DND-41 (cell line): ENCODE results near the gene FAM89A.
"Not testable (repeated sequence)": the region's sequence is repeated elsewhere in the genome, so short reads cannot be mapped to it uniquely, and the experiment has no call there.

Experiments
- ATAC-seq: fragments of 200-7000 bp; cut with Tn5 transposase; 3 replicates; pipeline ENCODE4 v1.9.1; 2021; ENCODE audit warnings: low read depth; ENCODE audit not compliant: insufficient read depth
- DNase-seq: peaks from one replicate; pipeline ENCODE4 v3.0.0-alpha.2; 2020
- H2AFZ ChIP-seq: 2 replicates; pipeline ENCODE4 v1.6.0; 2012; ENCODE audit warnings: low read depth, low read length
- H3K27ac ChIP-seq: 2 replicates; pipeline ENCODE4 v1.5.1; 2012; ENCODE audit warnings: low read length, inconsistent platforms
- H3K27me3 ChIP-seq: fragments of 200-600 bp; sonication (generic); 2 replicates; pipeline ENCODE4 v1.6.0; 2012; ENCODE audit warnings: low read length, mild to moderate bottlenecking, inconsistent platforms; ENCODE audit not compliant: insufficient read depth, poor library complexity
- H3K36me3 ChIP-seq: 2 replicates; pipeline ENCODE4 v1.5.1; 2012; ENCODE audit warnings: low read length, inconsistent platforms; ENCODE audit not compliant: insufficient read depth
- H3K4me1 ChIP-seq: 2 replicates; pipeline ENCODE4 v1.5.1; 2012; ENCODE audit warnings: mild to moderate bottlenecking, low read length; ENCODE audit not compliant: insufficient read depth
- H3K4me2 ChIP-seq: 2 replicates; pipeline ENCODE4 v1.6.0; 2012; ENCODE audit warnings: mild to moderate bottlenecking, moderate library complexity, low read length, inconsistent platforms; ENCODE audit not compliant: insufficient read depth
- H3K4me3 ChIP-seq, 2 experiments: fragments of 200-600 bp in 1 of 2; shearing (Covaris generic) in 1 of 2; 2 replicates each; pipeline ENCODE4 v1.5.1; 2012 to 2016; ENCODE audit warnings: inconsistent platforms in 2 of 2, low read length in 2 of 2, mild to moderate bottlenecking in 2 of 2, low read depth in 1 of 2, moderate library complexity in 1 of 2
- H3K79me2 ChIP-seq: 2 replicates; pipeline ENCODE4 v1.6.0; 2012; ENCODE audit warnings: low read length, inconsistent platforms; ENCODE audit not compliant: insufficient read depth
- H3K9ac ChIP-seq: 2 replicates; pipeline ENCODE4 v1.6.0; 2012; ENCODE audit warnings: low read depth, mild to moderate bottlenecking, inconsistent platforms, low read length, moderate library complexity
- H3K9me3 ChIP-seq: 2 replicates; pipeline ENCODE4 v1.5.1; 2012; ENCODE audit warnings: low read length, moderate library complexity, mild to moderate bottlenecking, inconsistent platforms; ENCODE audit not compliant: insufficient read depth, severe bottlenecking
- H4K20me1 ChIP-seq: 2 replicates; pipeline ENCODE4 v1.6.0; 2012; ENCODE audit warnings: low read length; ENCODE audit not compliant: insufficient read depth
- CTCF ChIP-seq: IDR thresholded peaks from 2 replicates; pipeline ENCODE4 v1.5.1; 2012; ENCODE audit warnings: borderline replicate concordance, low read length, moderate library complexity, mild to moderate bottlenecking; ENCODE audit not compliant: poor library complexity, severe bottlenecking; ENCODE audit errors: extremely low read depth
- EZH2 ChIP-seq: IDR thresholded peaks from 3 replicates; pipeline ENCODE4 v1.6.1; 2012; ENCODE audit warnings: borderline replicate concordance, low read depth, mild to moderate bottlenecking, moderate library complexity, low read length, inconsistent platforms; ENCODE audit not compliant: severe bottlenecking

Gene FAM89A

GRCh38 chr1:231046730-231047395, 6.8 kb upstream of the FAM89A start:
- DNase-seq (no peak), ATAC-seq (no peak)
- H3K79me2 ChIP-seq = no peaks in the 10 kb centered on the region
- H3K27ac ChIP-seq = no peak overlapping the region
- no peaks in the 10 kb centered on the region for H4K20me1 ChIP-seq
- H3K9ac ChIP-seq = no peak overlapping the region
- H3K4me3 ChIP-seq = no peak overlapping the region
- no peak overlapping the region for H2AFZ ChIP-seq
- H3K4me1 ChIP-seq = no peaks in the 10 kb centered on the region
- peaks cover 12% of the 10 kb centered on the region for H3K27me3 ChIP-seq
- peaks cover 3% of the 10 kb centered on the region for H3K9me3 ChIP-seq
- TF ChIP-seq CTCF = no peak
- TF ChIP-seq EZH2 = no peak
- no peak overlapping the region for H3K4me2 ChIP-seq
- no peaks in the 10 kb centered on the region for H3K36me3 ChIP-seq

GRCh38 chr1:231045921-231046729, 6.1 kb upstream of the FAM89A start:
- not testable (repeated sequence) for DNase-seq, H4K20me1 ChIP-seq, H3K9me3 ChIP-seq, H2AFZ ChIP-seq, H3K27ac ChIP-seq, H3K79me2 ChIP-seq, ATAC-seq, H3K4me2 ChIP-seq, H3K36me3 ChIP-seq, H3K4me1 ChIP-seq, H3K9ac ChIP-seq, H3K4me3 ChIP-seq
- peaks cover 12% of the 10 kb centered on the region for H3K27me3 ChIP-seq

- TF ChIP-seq CTCF (no peak), EZH2 (no peak)
- Histone ChIP-seq H3K27me3 (peaks cover 12% of the 10 kb centered on the region), H4K20me1 (no peaks in the 10 kb centered on the region), H2AFZ (no peak overlapping the region), H3K9me3 (peaks cover 3% of the 10 kb centered on the region), H3K79me2 (no peaks in the 10 kb centered on the region), H3K36me3 (no peaks in the 10 kb centered on the region), H3K4me2 (no peak overlapping the region), H3K9ac (no peak overlapping the region), H3K27ac (no peak overlapping the region), H3K4me1 (peaks cover 2% of the 10 kb centered on the region), H3K4me3 (no peak overlapping the region)
- no peak for DNase-seq
- no peak for ATAC-seq
Observed at GRCh38 chr1:231045286-231045685, 5.2 kb upstream of the FAM89A start.

- Histone ChIP-seq H3K4me2 (no peak overlapping the region), H3K27ac (no peak overlapping the region), H3K79me2 (no peaks in the 10 kb centered on the region), H3K27me3 (peaks cover 12% of the 10 kb centered on the region), H2AFZ (no peak overlapping the region), H3K36me3 (no peaks in the 10 kb centered on the region), H3K4me3 (no peak overlapping the region), H3K9me3 (peaks cover 3% of the 10 kb centered on the region), H3K9ac (no peak overlapping the region), H4K20me1 (no peaks in the 10 kb centered on the region), H3K4me1 (peaks cover 3% of the 10 kb centered on the region)
- TF ChIP-seq CTCF = no peak
- TF ChIP-seq EZH2 = no peak
- ATAC-seq (no peak), DNase-seq (no peak)
Observed at GRCh38 chr1:231044588-231044987, 4.5 kb upstream of the FAM89A start.
